HCT116 (cell line): Measurements from ENCODE around the gene PLEKHH2. TPM values are rescaled to one million over a fixed set of nuclear protein-coding genes. Genes with fewer than 3 reads are reported as not detected.

ENCODE experiments used
- CTCF ChIP-seq, 3 experiments: fragments of 200-600 bp in 1 of 3; sonication (generic) in 1 of 3; IDR thresholded peaks in 2 of 3; conservative IDR thresholded peaks in 1 of 3; 2 replicates each; pipeline ENCODE4 v1.5.1; 2012 to 2017; ENCODE audit warnings: low read depth in 2 of 3, low read length in 2 of 3, antibody characterized with exemption in 1 of 3, borderline replicate concordance in 1 of 3, control low read depth in 1 of 3, mild to moderate bottlenecking in 1 of 3, mixed read lengths in 1 of 3, mixed run types in 1 of 3, moderate library complexity in 1 of 3; ENCODE audit not compliant: insufficient read depth in 1 of 3
- EGR1 ChIP-seq: IDR thresholded peaks from 2 replicates; pipeline ENCODE4 v1.6.1; 2012; ENCODE audit warnings: low read depth
- EZH2phosphoT487 ChIP-seq: fragments of 200-600 bp; IDR thresholded peaks from 2 replicates; pipeline ENCODE4 v1.6.1; 2018; ENCODE audit warnings: antibody characterized with exemption, borderline replicate concordance
- POLR2AphosphoS5 ChIP-seq: IDR thresholded peaks from 2 replicates; pipeline ENCODE4 v1.6.1; 2011; ENCODE audit warnings: mild to moderate bottlenecking, low read depth, low read length, moderate library complexity
- SP1 ChIP-seq: IDR thresholded peaks from 2 replicates; pipeline ENCODE4 v1.6.1; 2012; ENCODE audit warnings: low read depth
- YY1 ChIP-seq: IDR thresholded peaks from 2 replicates; pipeline ENCODE4 v1.6.1; 2011; ENCODE audit warnings: low read length, low read depth, moderate library complexity, mild to moderate bottlenecking; ENCODE audit not compliant: insufficient replicate concordance; ENCODE audit errors: extremely low read depth
- ZFX ChIP-seq: fragments of 450-650 bp; IDR thresholded peaks from 2 replicates; pipeline ENCODE4 v1.6.1; 2017
- ZNF274 ChIP-seq: fragments of 200-500 bp; sonication (Bioruptor generic); IDR thresholded peaks from 2 replicates; pipeline ENCODE4 v1.6.1; 2014; ENCODE audit warnings: mild to moderate bottlenecking, low read depth, low read length, inconsistent platforms
- total RNA-seq: library from RNA; stranded (reverse); gene quantifications from one replicate; pipeline ENCODE4 v1.2.1, GENCODE V29; 2021; ENCODE audit not compliant: unreplicated experiment
- TF ChIP-seq, protein P1 (sequence below): IDR thresholded peaks from 2 replicates; pipeline ENCODE4 v1.6.1; 2011; ENCODE audit warnings: mild to moderate bottlenecking, low read length, moderate library complexity; ENCODE audit not compliant: insufficient replicate concordance; ENCODE audit errors: extremely low read depth
- TF ChIP-seq, protein P2 (sequence below): IDR thresholded peaks from 2 replicates; pipeline ENCODE4 v1.6.1; 2012
- TF ChIP-seq, protein P3 (sequence below): IDR thresholded peaks from 2 replicates; pipeline ENCODE4 v1.6.1; 2012; ENCODE audit warnings: low read depth

Gene PLEKHH2
- total RNA-seq, 1 experiment from 2014 or later, result 7.8 TPM

GRCh38 chr2:43759195-43759594 lies 122.1 kb downstream of the PLEKHH2 start (continued):
- TF ChIP-seq, protein P1, sequence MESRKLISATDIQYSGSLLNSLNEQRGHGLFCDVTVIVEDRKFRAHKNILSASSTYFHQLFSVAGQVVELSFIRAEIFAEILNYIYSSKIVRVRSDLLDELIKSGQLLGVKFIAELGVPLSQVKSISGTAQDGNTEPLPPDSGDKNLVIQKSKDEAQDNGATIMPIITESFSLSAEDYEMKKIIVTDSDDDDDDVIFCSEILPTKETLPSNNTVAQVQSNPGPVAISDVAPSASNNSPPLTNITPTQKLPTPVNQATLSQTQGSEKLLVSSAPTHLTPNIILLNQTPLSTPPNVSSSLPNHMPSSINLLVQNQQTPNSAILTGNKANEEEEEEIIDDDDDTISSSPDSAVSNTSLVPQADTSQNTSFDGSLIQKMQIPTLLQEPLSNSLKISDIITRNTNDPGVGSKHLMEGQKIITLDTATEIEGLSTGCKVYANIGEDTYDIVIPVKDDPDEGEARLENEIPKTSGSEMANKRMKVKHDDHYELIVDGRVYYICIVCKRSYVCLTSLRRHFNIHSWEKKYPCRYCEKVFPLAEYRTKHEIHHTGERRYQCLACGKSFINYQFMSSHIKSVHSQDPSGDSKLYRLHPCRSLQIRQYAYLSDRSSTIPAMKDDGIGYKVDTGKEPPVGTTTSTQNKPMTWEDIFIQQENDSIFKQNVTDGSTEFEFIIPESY, result no peak
- TF ChIP-seq ZFX (no peak), EZH2phosphoT487 (no peak), POLR2AphosphoS5 (no peak), YY1 (no peak), EGR1 (no peak), CTCF (IDR thresholded peaks at IDR 0.05 in 2 of 3, conservative IDR thresholded peaks at IDR 0.05 in 1 of 3; ENCODE audit: borderline replicate concordance in 1 of 3, insufficient read depth in 1 of 3, low read depth in 2 of 3, low read length in 2 of 3) (no peak), SP1 (peak; percentile 39; the same call in 1 of the 2 replicates), ZNF274 (no peak)
- TF ChIP-seq, protein P2, sequence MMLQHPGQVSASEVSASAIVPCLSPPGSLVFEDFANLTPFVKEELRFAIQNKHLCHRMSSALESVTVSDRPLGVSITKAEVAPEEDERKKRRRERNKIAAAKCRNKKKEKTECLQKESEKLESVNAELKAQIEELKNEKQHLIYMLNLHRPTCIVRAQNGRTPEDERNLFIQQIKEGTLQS, result no peak
- TF ChIP-seq, protein P3, sequence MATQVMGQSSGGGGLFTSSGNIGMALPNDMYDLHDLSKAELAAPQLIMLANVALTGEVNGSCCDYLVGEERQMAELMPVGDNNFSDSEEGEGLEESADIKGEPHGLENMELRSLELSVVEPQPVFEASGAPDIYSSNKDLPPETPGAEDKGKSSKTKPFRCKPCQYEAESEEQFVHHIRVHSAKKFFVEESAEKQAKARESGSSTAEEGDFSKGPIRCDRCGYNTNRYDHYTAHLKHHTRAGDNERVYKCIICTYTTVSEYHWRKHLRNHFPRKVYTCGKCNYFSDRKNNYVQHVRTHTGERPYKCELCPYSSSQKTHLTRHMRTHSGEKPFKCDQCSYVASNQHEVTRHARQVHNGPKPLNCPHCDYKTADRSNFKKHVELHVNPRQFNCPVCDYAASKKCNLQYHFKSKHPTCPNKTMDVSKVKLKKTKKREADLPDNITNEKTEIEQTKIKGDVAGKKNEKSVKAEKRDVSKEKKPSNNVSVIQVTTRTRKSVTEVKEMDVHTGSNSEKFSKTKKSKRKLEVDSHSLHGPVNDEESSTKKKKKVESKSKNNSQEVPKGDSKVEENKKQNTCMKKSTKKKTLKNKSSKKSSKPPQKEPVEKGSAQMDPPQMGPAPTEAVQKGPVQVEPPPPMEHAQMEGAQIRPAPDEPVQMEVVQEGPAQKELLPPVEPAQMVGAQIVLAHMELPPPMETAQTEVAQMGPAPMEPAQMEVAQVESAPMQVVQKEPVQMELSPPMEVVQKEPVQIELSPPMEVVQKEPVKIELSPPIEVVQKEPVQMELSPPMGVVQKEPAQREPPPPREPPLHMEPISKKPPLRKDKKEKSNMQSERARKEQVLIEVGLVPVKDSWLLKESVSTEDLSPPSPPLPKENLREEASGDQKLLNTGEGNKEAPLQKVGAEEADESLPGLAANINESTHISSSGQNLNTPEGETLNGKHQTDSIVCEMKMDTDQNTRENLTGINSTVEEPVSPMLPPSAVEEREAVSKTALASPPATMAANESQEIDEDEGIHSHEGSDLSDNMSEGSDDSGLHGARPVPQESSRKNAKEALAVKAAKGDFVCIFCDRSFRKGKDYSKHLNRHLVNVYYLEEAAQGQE, result no peak
